Right lung (tissue), 5 donors: ENCODE measurements around the gene ZNF274. TPM values are rescaled to one million over a fixed set of nuclear protein-coding genes. Genes with fewer than 3 reads are reported as not detected.

Experiments
- polyA plus RNA-seq, 5 donors: library from polyadenylated mRNA; unstranded; fragments of 120-200 nt; gene quantifications; one replicate each; pipeline versions ENCODE4 v1.2.1 to v1.2.3, GENCODE V29; 2013; ENCODE audit warnings: inconsistent platforms in 1 of 5, low replicate concordance in 1 of 5; ENCODE audit not compliant: insufficient read length in 5 of 5, insufficient read depth in 1 of 5

The ZNF274 gene
- polyA plus RNA-seq, 5 donors = 15.9 to 23.2 (median 21.8) TPM

Other genes starting within 250 kb of the ZNF274 start
- gene ZNF418, start 247.7 kb upstream of the ZNF274 start, polyA plus RNA-seq = 10 to 100 TPM; 17.5 to 38.2 (median 33.5) TPM
- gene ZNF256, start 235.4 kb upstream of the ZNF274 start, polyA plus RNA-seq = 10 to 100 TPM in 3 of 5 donors, 1 to 10 TPM in 2; 7.1 to 11.7 (median 10.7) TPM
- gene C19orf18, start 208.5 kb upstream of the ZNF274 start, polyA plus RNA-seq = 1 to 10 TPM; 2.5 to 4.8 (median 3.9) TPM
- 10 to 100 TPM; 25.8 to 33.2 (median 30.0) TPM for gene ZNF606, start 180.2 kb upstream of the ZNF274 start, polyA plus RNA-seq
- 1 to 10 TPM; 1.1 to 2.7 (median 2.3) TPM for gene ZSCAN1, start 149.0 kb upstream of the ZNF274 start, polyA plus RNA-seq
- 10 to 100 TPM; 18.3 to 35.3 (median 29.7) TPM for gene ZNF135, start 123.8 kb upstream of the ZNF274 start, polyA plus RNA-seq
- 10 to 100 TPM; 70.8 to 94.7 (median 88.9) TPM for gene ZSCAN18, start 84.8 kb upstream of the ZNF274 start, polyA plus RNA-seq
- gene ZNF329, start 32.3 kb upstream of the ZNF274 start, polyA plus RNA-seq = 10 to 100 TPM; 16.5 to 22.7 (median 19.8) TPM
- 10 to 100 TPM; 29.3 to 41.2 (median 39.0) TPM for gene ZNF544, start 45.9 kb downstream of the ZNF274 start, polyA plus RNA-seq
- 10 to 100 TPM in 1 of 5 donors, 1 to 10 TPM in 4; 7.0 to 10.4 (median 9.7) TPM for gene ZNF8, start 95.9 kb downstream of the ZNF274 start, polyA plus RNA-seq
- 10 to 100 TPM; 50.7 to 57.1 (median 53.8) TPM for gene ERVK3-1, start 122.3 kb downstream of the ZNF274 start, polyA plus RNA-seq
- 1 to 10 TPM; 3.6 to 4.5 (median 3.9) TPM for gene ZSCAN22, start 143.9 kb downstream of the ZNF274 start, polyA plus RNA-seq
- 1 to 10 TPM in 3 of 5 donors, under 1 TPM in 2; 0.90 to 4.6 (median 1.9) TPM for gene A1BG, start 170.4 kb downstream of the ZNF274 start, polyA plus RNA-seq
- gene ZNF497, start 179.7 kb downstream of the ZNF274 start, polyA plus RNA-seq = 1 to 10 TPM; 2.5 to 4.7 (median 3.0) TPM
- gene ZNF837, start 198.0 kb downstream of the ZNF274 start, polyA plus RNA-seq = 1 to 10 TPM; 1.4 to 4.2 (median 2.2) TPM
- 1,000 to 10,000 TPM; 1,196 to 1,701 (median 1,259) TPM for gene RPS5, start 204.2 kb downstream of the ZNF274 start, polyA plus RNA-seq
- gene RNF225, start 212.6 kb downstream of the ZNF274 start, polyA plus RNA-seq = not detected
- gene ZNF584, start 225.6 kb downstream of the ZNF274 start, polyA plus RNA-seq = 10 to 100 TPM in 2 of 5 donors, 1 to 10 TPM in 3; 8.0 to 11.3 (median 9.9) TPM